Measurements from ENCODE around the gene FABP7. TPM values are rescaled to one million over a fixed set of nuclear protein-coding genes. Genes with fewer than 3 reads are reported as not detected.

The FABP7 gene
- total RNA-seq, 3 donors from 2014 or later = not detected

- Histone ChIP-seq H3K9me3 (no peaks in the 10 kb centered on the region), H3K4me3 (peak overlapping the region; percentile 57), H3K4me1 (ENCODE audit: low read depth) (peaks cover 22% of the 10 kb centered on the region), H3K36me3 (ENCODE audit: low read depth) (no peaks in the 10 kb centered on the region)
- peak; percentile 43 for ATAC-seq
- peak in 1 of 3 donors; percentile 51 for DNase-seq
- intact Hi-C loops (cut with DNase I, micrococcal nuclease) = no loop called here
- TF ChIP-seq, protein P1, sequence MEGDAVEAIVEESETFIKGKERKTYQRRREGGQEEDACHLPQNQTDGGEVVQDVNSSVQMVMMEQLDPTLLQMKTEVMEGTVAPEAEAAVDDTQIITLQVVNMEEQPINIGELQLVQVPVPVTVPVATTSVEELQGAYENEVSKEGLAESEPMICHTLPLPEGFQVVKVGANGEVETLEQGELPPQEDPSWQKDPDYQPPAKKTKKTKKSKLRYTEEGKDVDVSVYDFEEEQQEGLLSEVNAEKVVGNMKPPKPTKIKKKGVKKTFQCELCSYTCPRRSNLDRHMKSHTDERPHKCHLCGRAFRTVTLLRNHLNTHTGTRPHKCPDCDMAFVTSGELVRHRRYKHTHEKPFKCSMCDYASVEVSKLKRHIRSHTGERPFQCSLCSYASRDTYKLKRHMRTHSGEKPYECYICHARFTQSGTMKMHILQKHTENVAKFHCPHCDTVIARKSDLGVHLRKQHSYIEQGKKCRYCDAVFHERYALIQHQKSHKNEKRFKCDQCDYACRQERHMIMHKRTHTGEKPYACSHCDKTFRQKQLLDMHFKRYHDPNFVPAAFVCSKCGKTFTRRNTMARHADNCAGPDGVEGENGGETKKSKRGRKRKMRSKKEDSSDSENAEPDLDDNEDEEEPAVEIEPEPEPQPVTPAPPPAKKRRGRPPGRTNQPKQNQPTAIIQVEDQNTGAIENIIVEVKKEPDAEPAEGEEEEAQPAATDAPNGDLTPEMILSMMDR (IDR thresholded peaks at IDR 0.05) = no peak
These were observed 11.2 kb downstream of the FABP7 start for GRCh38 chr6:122790423-122791309.

GRCh38 chr6:122791310-122791679, 11.8 kb downstream of the FABP7 start:
- TF ChIP-seq, protein P1 (IDR thresholded peaks at IDR 0.05) = no peak
- H3K9me3 ChIP-seq = no peaks in the 10 kb centered on the region
- DNase-seq (no peak), ATAC-seq (no peak)
- peaks cover 22% of the 10 kb centered on the region for H3K4me1 ChIP-seq (ENCODE audit: low read depth)
- no peaks in the 10 kb centered on the region for H3K36me3 ChIP-seq (ENCODE audit: low read depth)
- intact Hi-C loops (cut with DNase I, micrococcal nuclease) = no loop called here
- no peak overlapping the region for H3K4me3 ChIP-seq

DNA sequence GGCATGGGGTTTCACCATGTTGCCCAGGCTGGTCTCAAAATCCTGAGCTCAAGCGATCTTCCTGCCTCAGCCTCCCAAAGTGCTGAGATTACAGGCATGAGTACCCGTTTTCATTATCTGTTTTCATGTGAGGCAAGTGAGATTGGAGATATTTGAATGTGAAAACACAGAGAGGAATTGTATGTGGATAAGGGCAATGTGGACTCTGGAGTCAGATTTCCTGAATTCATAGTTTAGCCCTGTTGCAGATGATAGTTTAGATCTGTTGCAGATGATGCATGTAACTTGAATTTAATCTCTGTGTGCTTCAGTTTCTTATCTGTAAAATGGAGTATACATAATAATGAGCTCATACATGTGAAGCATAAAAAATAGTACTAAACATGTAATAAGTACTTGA, 13.2 kb downstream of the FABP7 start:
- no peak overlapping the region for H3K4me3 ChIP-seq
- peaks cover 22% of the 10 kb centered on the region for H3K4me1 ChIP-seq (ENCODE audit: low read depth)
- H3K9me3 ChIP-seq = no peaks in the 10 kb centered on the region
- H3K36me3 ChIP-seq (ENCODE audit: low read depth) = no peaks in the 10 kb centered on the region
- DNase-seq = no peak
- TF ChIP-seq, protein P1 (IDR thresholded peaks at IDR 0.05) = no peak
- ATAC-seq = no peak
- intact Hi-C loops (cut with DNase I, micrococcal nuclease) = no loop called here

DNA sequence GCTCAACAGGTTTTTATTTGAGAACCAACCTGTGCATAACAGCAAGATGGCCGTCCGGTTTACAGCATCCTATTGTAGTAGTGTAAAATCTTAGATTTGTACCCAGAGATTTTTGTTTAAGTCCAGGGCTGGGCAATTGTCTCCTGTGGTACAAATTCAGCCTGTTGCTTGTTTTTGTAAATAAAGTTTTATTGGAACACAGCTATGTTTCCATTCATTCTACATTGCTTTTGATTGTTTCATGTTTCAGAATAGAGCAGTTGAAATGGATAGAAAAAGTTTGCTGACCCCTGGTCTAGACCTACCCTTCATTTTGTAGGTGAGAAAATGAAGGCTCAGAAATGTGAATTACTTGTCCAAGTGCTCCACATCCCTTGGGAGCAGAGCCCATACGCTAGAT, 18.0 kb downstream of the FABP7 start:
- H3K4me1 ChIP-seq (ENCODE audit: low read depth) = peaks cover 26% of the 10 kb centered on the region

GRCh38 chr6:122798099-122798641, 18.7 kb downstream of the FABP7 start:
- ATAC-seq (peak; percentile 97), DNase-seq (peak; percentile 76 to 78 (median 77))
- no peaks in the 10 kb centered on the region for H3K9me3 ChIP-seq
- H3K36me3 ChIP-seq (ENCODE audit: low read depth) = no peaks in the 10 kb centered on the region
- H3K4me1 ChIP-seq (ENCODE audit: low read depth) = peaks cover 26% of the 10 kb centered on the region
- TF ChIP-seq, protein P1 (IDR thresholded peaks at IDR 0.05) = no peak
- intact Hi-C loops (cut with DNase I, micrococcal nuclease) = no loop called here
- no peak overlapping the region for H3K4me3 ChIP-seq

More for the DNA sequence above, 18.0 kb downstream of the FABP7 start:
- no peaks in the 10 kb centered on the region for H3K9me3 ChIP-seq
- TF ChIP-seq, protein P1 (IDR thresholded peaks at IDR 0.05) = no peak
- ATAC-seq (no peak), DNase-seq (no peak)
- no peaks in the 10 kb centered on the region for H3K36me3 ChIP-seq (ENCODE audit: low read depth)
- H3K4me3 ChIP-seq = no peak overlapping the region
- intact Hi-C loops (cut with DNase I, micrococcal nuclease) = no loop called here

Data from mucosa of descending colon (tissue), 3 donors.